Measurements from ENCODE around the gene SAMD14. TPM values are rescaled to one million over a fixed set of nuclear protein-coding genes. Genes with fewer than 3 reads are reported as not detected.

The SAMD14 gene
- total RNA-seq, 6 donors from 2014 or later: 0.49 to 16.8 (median 5.6) TPM

- WGBS, 2 donors: 92 to 98% methylated on average over 10 to 16 of the region's 16 CpGs
- no peaks in the 10 kb centered on the region for H3K27me3 ChIP-seq
- no peak overlapping the region for H3K27ac ChIP-seq
- TF ChIP-seq, protein P1, sequence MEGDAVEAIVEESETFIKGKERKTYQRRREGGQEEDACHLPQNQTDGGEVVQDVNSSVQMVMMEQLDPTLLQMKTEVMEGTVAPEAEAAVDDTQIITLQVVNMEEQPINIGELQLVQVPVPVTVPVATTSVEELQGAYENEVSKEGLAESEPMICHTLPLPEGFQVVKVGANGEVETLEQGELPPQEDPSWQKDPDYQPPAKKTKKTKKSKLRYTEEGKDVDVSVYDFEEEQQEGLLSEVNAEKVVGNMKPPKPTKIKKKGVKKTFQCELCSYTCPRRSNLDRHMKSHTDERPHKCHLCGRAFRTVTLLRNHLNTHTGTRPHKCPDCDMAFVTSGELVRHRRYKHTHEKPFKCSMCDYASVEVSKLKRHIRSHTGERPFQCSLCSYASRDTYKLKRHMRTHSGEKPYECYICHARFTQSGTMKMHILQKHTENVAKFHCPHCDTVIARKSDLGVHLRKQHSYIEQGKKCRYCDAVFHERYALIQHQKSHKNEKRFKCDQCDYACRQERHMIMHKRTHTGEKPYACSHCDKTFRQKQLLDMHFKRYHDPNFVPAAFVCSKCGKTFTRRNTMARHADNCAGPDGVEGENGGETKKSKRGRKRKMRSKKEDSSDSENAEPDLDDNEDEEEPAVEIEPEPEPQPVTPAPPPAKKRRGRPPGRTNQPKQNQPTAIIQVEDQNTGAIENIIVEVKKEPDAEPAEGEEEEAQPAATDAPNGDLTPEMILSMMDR (IDR thresholded peaks at IDR 0.05): no peak
- TF ChIP-seq EP300 (IDR thresholded peaks at IDR 0.05): no peak
- TF ChIP-seq POLR2AphosphoS5 (IDR thresholded peaks at IDR 0.05): no peak
- TF ChIP-seq POLR2A (IDR thresholded peaks at IDR 0.05): no peak
- H3K4me3 ChIP-seq: no peak overlapping the region
- H3K36me3 ChIP-seq: peaks cover 31 to 95% (median 81%) of the 10 kb centered on the region in 4 donors
- no peaks in the 10 kb centered on the region for H3K4me1 ChIP-seq
- H3K9me3 ChIP-seq: no peaks in the 10 kb centered on the region
- ATAC-seq (ENCODE audit: low FRiP score in 2 of 2) (no peak), DNase-seq (no peak)
Measured at GRCh38 chr17:50070908-50071680, 58.9 kb downstream of the SAMD14 start.

DNA sequence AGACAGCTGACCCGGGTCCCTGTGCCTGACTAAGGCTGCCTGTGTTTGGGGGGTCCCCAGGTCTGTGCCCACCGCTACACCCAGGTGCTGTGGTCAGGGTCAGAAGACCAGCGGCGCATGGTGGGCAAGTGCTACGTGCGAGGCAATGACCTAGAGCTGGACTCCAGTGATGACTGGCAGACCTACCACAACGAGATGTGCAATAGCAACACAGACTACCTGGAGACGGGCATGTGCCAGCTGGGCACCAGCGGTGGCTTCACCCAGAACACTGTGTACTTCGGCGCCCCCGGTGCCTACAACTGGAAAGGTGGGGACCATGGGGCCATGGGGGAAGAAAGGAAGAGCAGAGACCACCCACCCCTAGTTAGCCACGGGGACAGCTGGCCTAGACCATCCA is 62.0 kb downstream of the SAMD14 start:
- Histone ChIP-seq H3K27ac (peak overlapping the region in 1 of 4 donors; percentile 29), H3K27me3 (no peaks in the 10 kb centered on the region), H3K9me3 (no peaks in the 10 kb centered on the region), H3K4me1 (peaks cover 24 to 26% (median 25%) of the 10 kb centered on the region in 4 donors), H3K36me3 (peaks cover 22 to 65% (median 55%) of the 10 kb centered on the region in 4 donors), H3K4me3 (no peak overlapping the region)
- WGBS, 2 donors: 91 to 93% methylated on average over 12 to 13 of the region's 13 CpGs
- DNase-seq (no peak), ATAC-seq (ENCODE audit: low FRiP score in 2 of 2) (no peak)
- no peak for TF ChIP-seq POLR2A (IDR thresholded peaks at IDR 0.05)
- no peak for TF ChIP-seq EP300 (IDR thresholded peaks at IDR 0.05)
- TF ChIP-seq, protein P1 (IDR thresholded peaks at IDR 0.05): no peak

- no peak for ATAC-seq (ENCODE audit: low FRiP score in 2 of 2)
Measured at GRCh38 chr17:50066995-50067394, 63.0 kb downstream of the SAMD14 start.

GRCh38 chr17:50065056-50065455 is 64.9 kb downstream of the SAMD14 start:
- Histone ChIP-seq H3K36me3 (peaks cover 5 to 37% (median 29%) of the 10 kb centered on the region in 4 donors), H3K4me1 (peaks cover 54 to 56% (median 54%) of the 10 kb centered on the region in 4 donors), H3K27me3 (no peaks in the 10 kb centered on the region), H3K4me3 (no peak overlapping the region), H3K9me3 (no peaks in the 10 kb centered on the region), H3K27ac (peak overlapping the region; percentile 90 to 97 (median 92))
- ATAC-seq (ENCODE audit: low FRiP score in 2 of 2) (no peak), DNase-seq (no peak)
- TF ChIP-seq POLR2AphosphoS5 (IDR thresholded peaks at IDR 0.05): no peak
- TF ChIP-seq, protein P1 (IDR thresholded peaks at IDR 0.05): no peak
- no peak for TF ChIP-seq EP300 (IDR thresholded peaks at IDR 0.05)
- no peak for TF ChIP-seq POLR2A (IDR thresholded peaks at IDR 0.05)
- WGBS, 2 donors: 54 to 58% methylated on average over 3 of the region's 3 CpGs

More at GRCh38 chr17:50066995-50067394, 63.0 kb downstream of the SAMD14 start:
- Histone ChIP-seq H3K27me3 (no peaks in the 10 kb centered on the region), H3K27ac (peak overlapping the region in 1 of 4 donors; percentile 51), H3K4me1 (peaks cover 34 to 36% (median 35%) of the 10 kb centered on the region in 4 donors), H3K36me3 (peaks cover 16 to 55% (median 46%) of the 10 kb centered on the region in 4 donors), H3K9me3 (no peaks in the 10 kb centered on the region), H3K4me3 (no peak overlapping the region)
- no peak for DNase-seq
- no peak for TF ChIP-seq POLR2AphosphoS5 (IDR thresholded peaks at IDR 0.05)
- TF ChIP-seq, protein P1 (IDR thresholded peaks at IDR 0.05): no peak
- no peak for TF ChIP-seq EP300 (IDR thresholded peaks at IDR 0.05)
- no peak for TF ChIP-seq POLR2A (IDR thresholded peaks at IDR 0.05)
- WGBS, 2 donors: 100% methylated on average over 2 of the region's 2 CpGs

Measured in upper lobe of left lung (tissue), 6 donors.